PC-3 (cell line): Measurements from ENCODE around the gene LNX1. TPM values are rescaled to one million over a fixed set of nuclear protein-coding genes. Genes with fewer than 3 reads are reported as not detected.
A peak's percentile ranks its signal among the peaks of the same experiment; 100 is the strongest.

ENCODE experiments used
- ATAC-seq: fragments of 200-7000 bp; cut with Tn5 transposase; 2 replicates; pipeline ENCODE4 v1.9.1; 2020; ENCODE audit warnings: mild to moderate bottlenecking, moderate library complexity
- BruUV-seq: library from RNA; stranded (reverse); fragments of 400-500 nt; replicated peaks from 2 replicates; lab custom pipeline; 2021; lab: Mats Ljungman, UMichigan
- CTCF ChIA-PET: fragments of 300-600 bp; sonication (Branson Sonifier 250); formaldehyde crosslinking; loops from one replicate; lab custom pipeline; 2022; ENCODE audit warnings: antibody characterized with exemption; lab: Charles Lee
- POLR2A ChIA-PET: fragments of 300-600 bp; sonication (Branson Sonifier 250); formaldehyde crosslinking; loops from one replicate; lab custom pipeline; 2022; ENCODE audit warnings: antibody characterized with exemption; ENCODE audit not compliant: unreplicated experiment; lab: Charles Lee
- DNase-seq: peaks from one replicate; pipeline ENCODE4 v3.0.0-alpha.2; 2015
- H2AFZ ChIP-seq: fragments of 300-600 bp; sonication (generic); 2 replicates; pipeline ENCODE4 v1.6.0; 2016; ENCODE audit warnings: antibody characterized with exemption, low read length
- H3F3A ChIP-seq: fragments of 300-600 bp; sonication (generic); one replicate; pipeline ENCODE4 v1.6.0; 2017; ENCODE audit warnings: antibody characterized with exemption, low read length, control low read depth, mild to moderate bottlenecking; ENCODE audit not compliant: unreplicated experiment
- H3K27ac ChIP-seq: fragments of 300-600 bp; sonication (generic); 2 replicates; pipeline ENCODE4 v1.5.1; 2016; ENCODE audit warnings: mild to moderate bottlenecking, low read length
- H3K27me3 ChIP-seq: fragments of 300-600 bp; sonication (generic); 2 replicates; pipeline ENCODE4 v1.6.1; 2016; ENCODE audit warnings: low read length, mixed read lengths
- H3K36me3 ChIP-seq: fragments of 300-600 bp; sonication (generic); 2 replicates; pipeline ENCODE4 v1.6.1; 2016; ENCODE audit warnings: low read depth, mixed run types, low read length, mixed read lengths
- H3K4me1 ChIP-seq: fragments of 300-600 bp; sonication (generic); 2 replicates; pipeline ENCODE4 v1.5.1; 2016; ENCODE audit warnings: low read length; ENCODE audit not compliant: insufficient read depth
- H3K4me2 ChIP-seq: fragments of 300-600 bp; sonication (generic); 2 replicates; pipeline ENCODE4 v1.6.0; 2016; ENCODE audit warnings: low read length
- H3K4me3 ChIP-seq: fragments of 300-600 bp; sonication (generic); 2 replicates; pipeline ENCODE4 v1.5.1; 2016; ENCODE audit warnings: mild to moderate bottlenecking, low read length, mixed read lengths
- H3K79me2 ChIP-seq: fragments of 300-600 bp; sonication (generic); 2 replicates; pipeline ENCODE4 v1.6.1; 2017; ENCODE audit warnings: low read length, mixed read lengths
- H3K9ac ChIP-seq: fragments of 300-600 bp; sonication (generic); 2 replicates; pipeline ENCODE4 v1.6.0; 2016; ENCODE audit warnings: mild to moderate bottlenecking, low read length
- H3K9me2 ChIP-seq: fragments of 300-600 bp; sonication (generic); replicated peaks from 2 replicates; pipeline ENCODE4 v1.6.1; 2016; ENCODE audit warnings: mixed run types, low read length, mixed read lengths
- H3K9me3 ChIP-seq: fragments of 300-600 bp; sonication (generic); 2 replicates; pipeline ENCODE4 v1.6.1; 2016; ENCODE audit warnings: low read length, mixed read lengths
- H4K20me1 ChIP-seq: fragments of 300-600 bp; sonication (generic); 2 replicates; pipeline ENCODE4 v1.6.1; 2016; ENCODE audit warnings: low read length, mixed read lengths
- EZH2 ChIP-seq: fragments of 300-600 bp; sonication (generic); IDR thresholded peaks from one replicate; pipeline ENCODE4 v1.6.1; 2017; ENCODE audit warnings: antibody characterized with exemption, mild to moderate bottlenecking, low read length; ENCODE audit not compliant: unreplicated experiment
- EZH2phosphoT487 ChIP-seq: fragments of 300-600 bp; sonication (generic); IDR thresholded peaks from 2 replicates; pipeline ENCODE4 v1.6.1; 2018; ENCODE audit warnings: mild to moderate bottlenecking, antibody characterized with exemption, low read length, borderline replicate concordance
- intact Hi-C: fragments of 100-400 bp; cut with micrococcal nuclease; formaldehyde crosslinking; loops from 2 replicates; pipeline ENCODE4 v1.9.0; 2023
- total RNA-seq: library from RNA; depleted of rRNA; stranded (reverse); fragments of >200 nt; gene quantifications from 2 replicates; pipeline ENCODE4 v1.2.3, GENCODE V29; 2014
- TF ChIP-seq, protein P1 (sequence below): fragments of 300-600 bp; sonication (generic); conservative IDR thresholded peaks from 2 replicates; pipeline ENCODE4 v1.5.1; 2017; ENCODE audit warnings: antibody characterized with exemption, low read depth, mild to moderate bottlenecking, low read length

The LNX1 gene
- total RNA-seq, 1 experiment from 2014 or later: 2.8 TPM

DNA sequence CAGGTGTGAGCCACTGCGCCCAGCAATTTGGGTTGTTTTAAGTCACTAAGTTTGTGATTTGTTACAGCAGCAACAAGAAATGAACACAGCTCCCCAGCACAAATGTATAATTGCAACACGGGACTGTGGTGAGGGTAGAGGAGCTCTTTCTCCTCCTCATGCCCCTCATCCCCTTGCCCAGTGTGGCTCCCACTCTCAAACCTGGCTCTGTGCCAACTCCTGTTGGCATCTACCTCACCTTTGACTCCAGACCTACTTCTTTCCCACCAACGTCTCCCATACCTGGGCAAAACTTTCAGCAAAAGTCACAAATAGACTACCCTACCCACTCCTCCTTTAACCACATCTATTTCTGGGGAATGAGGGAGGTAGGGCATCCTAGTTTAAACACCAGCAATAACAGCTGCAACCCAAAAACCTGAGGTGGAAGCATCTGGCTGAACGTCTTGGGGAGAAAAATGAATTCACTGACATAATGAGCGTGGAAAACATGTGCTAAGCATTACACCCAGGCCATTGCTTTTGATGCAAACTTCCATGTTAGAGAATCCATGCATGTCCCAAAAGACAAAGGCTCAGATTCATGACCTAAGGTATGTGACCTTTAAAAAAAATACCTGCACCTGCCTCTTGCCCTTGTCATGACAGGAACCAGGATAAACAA is 19.2 kb downstream of the LNX1 start:
- Histone ChIP-seq H3K4me1 (peaks cover 21% of the 10 kb centered on the region), H3F3A (peaks cover 3% of the 10 kb centered on the region), H3K27ac (no peak overlapping the region), H3K36me3 (no peaks in the 10 kb centered on the region), H3K9me2 (no peaks in the 10 kb centered on the region), H2AFZ (no peak overlapping the region), H3K27me3 (no peaks in the 10 kb centered on the region), H3K79me2 (no peaks in the 10 kb centered on the region), H3K4me3 (no peak overlapping the region), H3K9ac (no peak overlapping the region), H3K9me3 (no peaks in the 10 kb centered on the region), H4K20me1 (no peaks in the 10 kb centered on the region), H3K4me2 (no peak overlapping the region)
- intact Hi-C loops: no loop called here
- BruUV-seq: no TSS peak
- ATAC-seq: no peak
- TF ChIP-seq EZH2 (no peak), EZH2phosphoT487 (no peak)
- TF ChIP-seq, protein P1, sequence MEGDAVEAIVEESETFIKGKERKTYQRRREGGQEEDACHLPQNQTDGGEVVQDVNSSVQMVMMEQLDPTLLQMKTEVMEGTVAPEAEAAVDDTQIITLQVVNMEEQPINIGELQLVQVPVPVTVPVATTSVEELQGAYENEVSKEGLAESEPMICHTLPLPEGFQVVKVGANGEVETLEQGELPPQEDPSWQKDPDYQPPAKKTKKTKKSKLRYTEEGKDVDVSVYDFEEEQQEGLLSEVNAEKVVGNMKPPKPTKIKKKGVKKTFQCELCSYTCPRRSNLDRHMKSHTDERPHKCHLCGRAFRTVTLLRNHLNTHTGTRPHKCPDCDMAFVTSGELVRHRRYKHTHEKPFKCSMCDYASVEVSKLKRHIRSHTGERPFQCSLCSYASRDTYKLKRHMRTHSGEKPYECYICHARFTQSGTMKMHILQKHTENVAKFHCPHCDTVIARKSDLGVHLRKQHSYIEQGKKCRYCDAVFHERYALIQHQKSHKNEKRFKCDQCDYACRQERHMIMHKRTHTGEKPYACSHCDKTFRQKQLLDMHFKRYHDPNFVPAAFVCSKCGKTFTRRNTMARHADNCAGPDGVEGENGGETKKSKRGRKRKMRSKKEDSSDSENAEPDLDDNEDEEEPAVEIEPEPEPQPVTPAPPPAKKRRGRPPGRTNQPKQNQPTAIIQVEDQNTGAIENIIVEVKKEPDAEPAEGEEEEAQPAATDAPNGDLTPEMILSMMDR: no peak
- POLR2A ChIA-PET: no interaction called here
- DNase-seq: no peak
- CTCF ChIA-PET: no interaction called here

DNA sequence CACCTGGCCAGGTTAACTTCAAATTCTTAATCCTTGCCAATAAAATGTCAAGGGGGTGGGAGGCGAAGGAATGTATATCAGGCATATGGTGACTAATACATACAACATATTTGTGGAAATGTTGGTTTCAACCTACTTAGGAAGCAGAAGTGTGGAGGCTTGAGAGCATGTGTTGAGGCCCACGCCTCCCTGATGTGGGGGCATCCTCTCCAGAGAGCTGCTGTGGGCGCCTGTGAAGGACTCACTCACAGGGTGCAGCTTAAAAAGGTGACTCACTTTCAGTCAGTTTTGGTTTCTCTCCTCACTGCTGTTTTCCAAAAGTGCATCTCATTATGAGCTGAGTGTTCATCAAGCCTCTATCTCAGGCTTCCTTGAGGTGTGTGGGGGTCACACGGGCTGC is 27.5 kb downstream of the LNX1 start:
- ChIA-PET CTCF (interaction anchor here (0.6 kb wide), 1 partner anchor 839 kb away, joined by 4 read pairs; no protein-coding TSS in a partner anchor), POLR2A (no interaction called here)
- TF ChIP-seq EZH2: no peak
- TF ChIP-seq, protein P1: no peak
- no peak for TF ChIP-seq EZH2phosphoT487
- no TSS peak for BruUV-seq
- no peak overlapping the region for H3K4me2 ChIP-seq
- no peaks in the 10 kb centered on the region for H3K9me2 ChIP-seq
- no peak overlapping the region for H3K27ac ChIP-seq
- ATAC-seq: peak; percentile 73
- H3K9me3 ChIP-seq: no peaks in the 10 kb centered on the region
- H3K27me3 ChIP-seq: no peaks in the 10 kb centered on the region
- peaks cover 16% of the 10 kb centered on the region for H3K4me1 ChIP-seq
- no peak overlapping the region for H3K9ac ChIP-seq
- DNase-seq: peak; percentile 72
- H4K20me1 ChIP-seq: no peaks in the 10 kb centered on the region
- H3K36me3 ChIP-seq: no peaks in the 10 kb centered on the region
- no peaks in the 10 kb centered on the region for H3F3A ChIP-seq
- no peak overlapping the region for H2AFZ ChIP-seq
- no peak overlapping the region for H3K4me3 ChIP-seq
- H3K79me2 ChIP-seq: no peaks in the 10 kb centered on the region
- intact Hi-C loops: no loop called here

DNA sequence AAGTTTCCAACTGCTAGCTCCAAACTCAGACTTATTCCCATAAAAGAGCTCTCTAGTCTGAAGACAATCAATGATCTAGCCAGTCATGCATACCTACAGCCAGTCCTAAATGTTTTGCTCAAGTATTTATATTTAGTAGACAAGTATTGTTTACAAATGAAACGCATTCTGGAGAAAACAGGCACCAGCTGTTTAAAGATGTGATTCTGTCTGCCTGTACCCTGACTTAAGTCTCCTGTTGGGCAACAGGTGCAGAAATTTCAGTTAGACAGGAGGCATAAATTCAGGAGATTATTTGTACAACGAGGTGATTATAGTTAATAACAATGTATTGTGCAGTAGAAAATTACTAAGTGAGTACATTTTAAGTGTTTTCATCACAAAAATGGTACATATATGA is 28.9 kb downstream of the LNX1 start:
- Histone ChIP-seq H4K20me1 (no peaks in the 10 kb centered on the region), H3K9me2 (no peaks in the 10 kb centered on the region), H3K4me2 (no peak overlapping the region), H3K36me3 (no peaks in the 10 kb centered on the region), H3K79me2 (no peaks in the 10 kb centered on the region), H3K27ac (no peak overlapping the region), H3F3A (no peaks in the 10 kb centered on the region), H3K4me1 (peaks cover 30% of the 10 kb centered on the region), H3K9me3 (no peaks in the 10 kb centered on the region), H3K27me3 (no peaks in the 10 kb centered on the region), H3K4me3 (no peak overlapping the region), H2AFZ (no peak overlapping the region), H3K9ac (no peak overlapping the region)
- ChIA-PET POLR2A (no interaction called here), CTCF (interaction anchor here (0.6 kb wide), 1 partner anchor 365 kb away, joined by 16 read pairs; no protein-coding TSS in a partner anchor)
- DNase-seq (no peak), ATAC-seq (no peak)
- TF ChIP-seq, protein P1: no peak
- no peak for TF ChIP-seq EZH2
- no peak for TF ChIP-seq EZH2phosphoT487
- BruUV-seq: no TSS peak
- intact Hi-C loops: no loop called here
